Skeletal muscle cell (primary cell): Measurements from ENCODE around the gene DRD2.

Experiments
- DNase-seq: peaks from one replicate; pipeline ENCODE4 v3.0.0-alpha.2; 2010; ENCODE audit warnings: low read depth
- H3K4me3 ChIP-seq: 2 replicates; pipeline ENCODE4 v1.5.1; 2011; ENCODE audit warnings: low read depth, mild to moderate bottlenecking, control low read depth, low read length, moderate library complexity

The DRD2 gene

DNA sequence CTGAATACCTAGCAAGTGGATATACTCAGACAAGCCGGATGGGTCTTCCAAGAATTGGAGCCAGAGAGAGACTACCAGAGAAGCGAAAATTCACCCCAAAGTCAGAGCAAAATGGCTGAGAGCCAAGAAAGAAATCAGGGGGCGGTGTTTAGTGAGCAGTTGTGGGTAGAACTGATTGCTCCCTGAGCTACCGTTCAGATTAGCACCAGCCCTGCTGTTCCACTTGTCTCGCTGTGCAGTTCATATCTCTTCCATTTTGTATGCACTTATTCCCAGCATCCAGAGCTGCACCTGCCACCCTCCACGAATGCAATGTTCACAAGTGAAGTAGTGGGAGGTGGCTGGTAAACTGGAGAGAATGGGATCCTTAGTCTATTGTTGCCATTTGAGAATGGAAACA is 25.5 kb downstream of the DRD2 start:
- no peak for DNase-seq
- H3K4me3 ChIP-seq, result no peak overlapping the region

DNA sequence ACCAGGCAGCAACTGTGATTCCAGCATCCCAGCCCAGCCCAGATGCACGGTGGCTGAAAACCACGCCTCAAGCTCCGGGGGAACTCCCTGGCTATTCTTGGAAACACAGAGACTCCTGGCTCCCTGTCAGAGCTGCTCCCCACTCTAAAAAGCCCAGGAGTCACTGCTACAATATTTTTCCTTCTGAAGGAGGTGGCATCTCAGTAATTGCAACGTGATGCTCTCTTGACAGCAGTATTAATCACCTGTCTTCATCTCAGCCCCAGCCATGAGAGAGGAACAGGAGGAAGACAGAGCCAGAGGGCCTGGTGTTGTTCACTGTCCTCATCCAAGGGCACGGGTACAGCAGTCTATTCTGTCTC is 26.9 kb downstream of the DRD2 start:
- DNase-seq, result no peak
- no peak overlapping the region for H3K4me3 ChIP-seq

GRCh38 chr11:113447621-113448315 is 27.4 kb downstream of the DRD2 start:
- no peak overlapping the region for H3K4me3 ChIP-seq
- DNase-seq, result no peak

GRCh38 chr11:113446938-113447337 is 28.3 kb downstream of the DRD2 start:
- no peak for DNase-seq

DNA sequence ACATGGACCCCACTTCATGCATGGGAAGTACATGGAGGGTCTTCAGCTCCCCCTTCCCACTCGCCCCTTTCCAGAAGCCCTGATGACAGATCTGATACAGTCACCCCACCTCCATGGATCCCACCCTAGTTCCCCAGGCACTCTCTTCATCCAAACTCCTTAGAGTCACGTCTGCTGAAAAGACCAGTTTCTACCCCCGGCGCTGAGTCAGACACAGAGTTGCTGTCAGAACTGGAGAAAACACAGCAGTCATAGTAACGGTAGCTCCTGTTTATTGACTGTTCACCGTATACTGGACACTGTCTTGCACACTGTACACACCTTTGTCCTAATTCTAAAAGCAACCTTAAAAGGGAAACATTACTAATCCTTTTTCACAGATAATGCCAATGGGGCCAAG is 29.1 kb downstream of the DRD2 start:
- no peak overlapping the region for H3K4me3 ChIP-seq
- DNase-seq, result no peak

More at GRCh38 chr11:113446938-113447337, 28.3 kb downstream of the DRD2 start:
- H3K4me3 ChIP-seq, result no peak overlapping the region

DNA sequence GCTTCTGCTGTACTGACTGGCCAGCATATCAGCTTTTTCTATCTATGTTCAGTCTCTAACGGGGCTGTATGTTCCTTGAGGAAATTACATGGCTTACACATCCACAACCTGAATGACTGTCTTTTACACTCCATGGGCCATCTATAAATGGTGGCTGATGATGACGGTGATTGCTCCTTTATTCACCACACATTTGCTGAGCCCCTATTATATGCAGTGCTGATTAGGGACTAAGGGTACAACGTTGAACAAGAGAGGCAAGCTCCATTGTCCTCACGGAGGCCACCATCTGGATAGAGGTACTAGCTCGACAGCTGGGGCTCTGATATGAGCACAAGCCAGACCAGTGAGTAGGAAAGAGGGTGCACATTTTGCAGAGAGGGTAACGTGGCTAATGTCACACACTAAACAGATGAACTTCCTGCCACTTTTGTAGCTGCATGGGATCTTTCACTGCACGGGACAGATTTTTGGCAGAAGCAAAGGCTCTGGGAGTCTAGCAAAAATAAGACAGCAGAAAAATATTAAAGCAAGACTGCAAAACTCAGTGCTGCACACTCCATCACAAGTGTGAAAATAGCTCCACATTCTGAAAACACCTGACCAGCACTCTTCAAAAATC is 30.6 kb downstream of the DRD2 start:
- DNase-seq, result no peak
- no peak overlapping the region for H3K4me3 ChIP-seq

GRCh38 chr11:113440816-113441215 is 34.4 kb downstream of the DRD2 start:
- no peak for DNase-seq
- no peak overlapping the region for H3K4me3 ChIP-seq

DNA sequence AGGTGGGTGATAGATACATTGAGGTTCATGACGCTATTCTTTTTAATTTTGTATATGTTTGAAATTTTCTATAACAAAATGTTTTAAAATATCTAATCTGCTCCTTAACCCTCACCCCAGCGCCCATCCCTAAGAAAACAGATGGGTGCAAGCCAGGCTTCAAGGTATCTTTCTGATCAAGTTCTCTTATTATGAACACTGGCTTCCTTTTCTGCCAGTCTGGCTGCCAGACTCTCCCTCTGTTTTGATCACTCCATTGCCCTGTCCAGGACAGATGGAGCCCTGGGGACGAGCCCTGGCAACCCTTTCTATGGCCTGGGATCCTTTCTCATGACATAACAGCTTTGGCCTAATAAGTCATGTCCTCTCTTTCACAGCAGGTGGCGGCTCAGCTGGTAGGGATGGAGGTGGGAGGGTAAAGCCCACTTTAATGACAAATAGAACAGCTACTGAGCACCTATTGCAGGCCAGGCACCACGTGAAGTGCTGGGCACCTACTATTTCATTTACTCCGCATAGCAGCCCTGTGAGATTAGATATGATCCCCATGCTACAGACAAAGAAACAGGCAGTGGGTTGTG is 38.4 kb downstream of the DRD2 start:
- no peak overlapping the region for H3K4me3 ChIP-seq
- DNase-seq, result no peak

DNA sequence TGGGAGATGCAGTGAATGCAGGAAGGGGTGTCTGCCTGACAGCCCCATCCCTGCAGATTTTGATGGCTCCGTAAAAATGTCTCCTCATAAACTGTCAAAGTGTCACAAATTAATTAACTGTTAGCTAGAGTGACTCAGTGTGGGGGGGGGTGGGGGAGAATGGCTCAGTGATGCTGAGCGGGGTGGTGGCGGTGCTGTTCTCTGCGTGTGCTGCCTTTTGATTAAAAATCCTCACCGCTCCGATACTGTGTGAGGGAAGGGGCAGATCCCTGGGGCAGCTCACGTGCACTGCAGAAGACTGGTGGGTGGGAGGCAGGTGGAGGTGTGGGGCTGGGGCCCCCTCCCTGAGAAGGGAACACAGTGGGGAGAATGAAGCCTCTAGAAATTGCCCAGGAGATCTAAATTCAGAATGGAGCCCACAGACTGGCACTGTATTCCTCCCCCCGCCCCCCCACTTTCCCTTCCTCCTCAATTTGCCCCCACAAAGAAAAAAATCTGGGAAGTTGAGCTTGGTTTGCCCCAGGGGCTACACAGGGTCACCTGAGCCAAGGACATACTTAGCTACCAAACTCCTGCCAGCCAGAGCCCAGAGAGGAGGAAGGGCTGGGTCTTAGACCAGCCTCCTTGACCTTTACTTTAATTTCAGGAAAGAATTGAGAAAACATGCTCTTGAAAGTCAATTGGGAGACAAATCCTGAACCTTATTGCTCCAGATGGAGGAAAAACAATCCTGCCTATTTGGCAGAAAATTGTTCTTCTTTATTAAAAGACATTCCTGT is 39.8 kb downstream of the DRD2 start:
- no peak overlapping the region for H3K4me3 ChIP-seq
- no peak for DNase-seq

DNA sequence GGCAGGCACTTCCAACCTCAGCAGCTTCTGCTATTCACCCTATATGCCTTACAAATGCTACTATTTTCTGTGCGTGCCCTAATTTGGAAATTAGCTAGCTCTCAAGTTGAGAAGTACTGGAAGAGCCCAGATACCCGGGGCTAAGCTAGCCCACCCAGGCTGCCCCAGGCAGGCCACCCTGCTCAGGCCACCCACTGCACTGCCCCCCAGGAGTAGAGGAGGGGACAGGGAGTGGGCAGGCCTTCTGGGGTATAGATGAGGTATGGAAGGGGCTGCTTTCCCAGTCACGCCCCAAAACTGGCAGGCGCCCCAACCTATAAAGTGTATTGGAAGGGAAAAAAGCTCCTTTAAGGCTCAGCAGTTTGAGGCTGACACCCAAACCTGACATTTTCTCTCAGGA is 43.5 kb downstream of the DRD2 start:
- H3K4me3 ChIP-seq, result no peak overlapping the region
- DNase-seq, result no peak

DNA sequence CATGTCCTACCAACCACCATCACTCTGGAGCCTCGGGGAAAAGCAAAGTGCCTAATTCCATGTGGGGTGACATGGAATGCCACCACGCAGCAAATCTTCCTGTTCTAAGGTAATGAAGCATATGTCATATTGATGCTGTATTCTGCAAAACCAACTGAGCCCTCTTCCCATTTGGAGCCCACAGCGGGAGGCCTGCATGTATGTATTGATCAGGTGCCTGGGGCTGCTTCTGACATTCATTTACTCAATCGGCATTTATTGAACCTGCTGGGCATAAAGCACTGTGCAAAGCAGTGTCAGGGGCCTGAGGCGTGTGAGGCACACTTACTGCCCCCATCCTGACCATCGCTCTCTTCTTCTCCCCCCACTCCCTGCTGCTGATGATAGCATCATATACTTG is 48.5 kb downstream of the DRD2 start:
- DNase-seq, result no peak
- no peak overlapping the region for H3K4me3 ChIP-seq

DNA sequence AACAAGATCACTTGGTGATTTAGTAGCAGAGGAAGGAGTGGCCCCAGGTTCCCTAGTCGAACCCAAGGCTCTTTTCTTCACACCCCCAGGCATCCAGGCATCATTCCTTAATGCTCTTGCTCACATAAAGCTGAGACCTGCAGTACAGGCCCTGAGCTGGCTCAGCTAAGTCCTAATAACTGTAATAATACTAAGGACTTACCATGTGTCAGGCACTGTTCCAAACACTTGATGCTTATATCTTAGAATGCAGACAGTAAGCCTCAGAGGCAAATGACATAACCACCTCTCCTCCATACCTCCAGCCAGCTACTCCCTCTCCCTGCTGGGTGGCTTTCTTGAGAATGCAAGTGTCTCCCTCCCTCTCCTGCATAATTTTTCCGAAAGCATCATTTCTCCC is 54.4 kb downstream of the DRD2 start:
- no peak for DNase-seq
- H3K4me3 ChIP-seq, result no peak overlapping the region

DNA sequence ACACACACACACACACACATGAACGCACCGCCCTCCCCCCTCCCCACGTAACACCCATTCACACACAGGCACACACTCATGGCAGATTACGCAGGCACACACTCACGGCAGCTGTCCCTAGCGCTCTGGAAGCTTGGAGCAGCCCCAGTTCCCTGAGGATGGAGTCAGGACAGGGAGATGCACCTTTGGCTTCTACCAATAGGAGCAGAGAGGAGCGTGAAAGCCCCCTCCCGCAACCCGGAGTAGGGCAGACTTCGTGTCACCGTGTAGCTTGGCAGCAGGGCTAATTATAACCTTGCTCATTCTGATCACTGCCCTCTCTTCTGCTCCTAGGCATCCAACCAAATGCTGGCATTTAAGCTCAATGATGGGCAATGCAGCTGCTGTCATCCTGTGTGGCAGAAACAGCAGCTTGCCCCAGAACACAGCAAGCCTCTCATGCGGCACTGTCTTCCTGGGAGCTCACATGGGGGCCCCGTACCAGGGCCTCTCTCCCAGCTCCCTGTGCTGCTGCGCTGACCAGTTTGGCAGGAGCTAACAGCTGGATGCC is 55.7 kb downstream of the DRD2 start:
- no peak for DNase-seq
- H3K4me3 ChIP-seq, result no peak overlapping the region

- H3K4me3 ChIP-seq, result no peak overlapping the region
- DNase-seq, result no peak
These were observed 57.8 kb downstream of the DRD2 start for GRCh38 chr11:113417428-113417827.

DNA sequence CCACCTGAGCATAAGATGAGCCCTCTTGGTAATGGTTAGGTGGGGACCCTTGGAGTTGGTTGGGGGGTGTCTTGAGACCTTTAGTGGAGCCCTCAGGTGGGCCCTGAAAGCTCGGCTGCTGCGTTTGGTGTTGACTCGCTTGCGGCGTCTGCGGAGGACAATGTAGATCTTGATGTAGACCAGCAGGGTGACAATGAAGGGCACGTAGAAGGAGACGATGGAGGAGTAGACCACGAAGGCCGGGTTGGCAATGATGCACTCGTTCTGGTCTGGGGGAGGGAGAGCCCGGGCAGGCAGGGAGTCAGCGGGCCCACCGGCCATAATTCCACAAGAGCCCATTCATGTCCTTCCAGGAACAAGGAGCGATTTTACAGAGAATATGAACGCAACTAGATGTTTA is 59.9 kb downstream of the DRD2 start:
- H3K4me3 ChIP-seq, result no peak overlapping the region
- DNase-seq, result no peak

DNA sequence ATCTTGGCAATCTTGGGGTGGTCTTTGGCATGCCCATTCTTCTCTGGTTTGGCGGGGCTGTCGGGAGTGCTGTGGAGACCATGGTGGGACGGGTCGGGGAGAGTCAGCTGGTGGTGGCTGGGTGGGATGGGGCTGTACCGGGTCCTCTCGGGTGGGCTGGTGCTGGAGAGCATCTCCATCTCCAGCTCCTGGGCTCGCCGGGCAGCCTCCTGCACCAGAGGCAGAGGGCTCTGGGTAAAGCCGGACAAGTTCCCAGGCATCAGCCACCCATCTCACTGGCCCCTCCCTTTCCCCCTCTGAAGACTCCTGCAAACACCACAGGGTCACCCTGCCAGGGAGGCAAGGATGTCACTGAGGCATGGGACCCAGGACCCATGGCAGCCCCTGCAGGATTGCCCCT is 62.5 kb downstream of the DRD2 start:
- DNase-seq, result no peak
- no peak overlapping the region for H3K4me3 ChIP-seq

DNA sequence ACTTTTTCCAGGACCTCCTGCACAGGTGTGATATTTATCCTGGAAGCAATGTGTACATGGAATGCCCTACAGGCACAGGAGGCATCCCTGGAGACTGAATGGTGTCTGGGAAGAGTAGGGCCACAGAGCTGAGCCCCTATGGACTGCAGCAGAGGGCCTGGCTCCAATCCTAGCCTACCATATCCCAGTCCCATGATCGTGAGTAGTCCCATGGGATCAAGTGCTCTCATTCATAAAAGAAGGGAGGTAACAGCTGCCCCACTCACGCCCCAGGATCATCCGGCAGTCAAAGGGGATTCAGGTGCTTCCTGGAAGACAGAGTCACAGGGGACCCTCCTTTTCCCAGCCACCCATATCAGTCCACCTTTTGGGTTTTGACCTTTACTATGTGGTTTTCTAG is 63.7 kb downstream of the DRD2 start:
- H3K4me3 ChIP-seq, result no peak overlapping the region
- DNase-seq, result no peak

- no peak overlapping the region for H3K4me3 ChIP-seq
- DNase-seq, result no peak
These were observed 64.6 kb downstream of the DRD2 start for GRCh38 chr11:113410414-113411135.

DNA sequence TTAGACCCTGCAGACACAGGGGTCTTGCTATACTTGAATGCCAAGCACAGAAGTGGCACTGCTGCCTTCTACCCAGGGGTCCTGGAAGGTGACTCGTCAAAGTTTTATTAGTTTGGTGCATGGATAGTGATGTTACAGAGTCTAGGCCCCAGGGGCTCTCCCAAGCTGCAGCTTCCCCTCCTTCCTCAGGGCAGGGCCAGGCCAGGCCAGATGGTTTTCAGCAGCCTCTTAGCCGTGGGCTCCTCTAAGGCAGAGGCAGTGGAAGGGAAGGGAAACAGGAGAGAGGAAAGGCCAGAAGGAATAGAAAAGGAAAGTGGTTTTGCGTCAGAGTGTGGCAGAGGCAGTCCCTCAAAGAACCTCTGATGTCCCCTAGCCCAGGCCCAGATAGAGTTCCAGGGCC is 65.7 kb downstream of the DRD2 start:
- no peak overlapping the region for H3K4me3 ChIP-seq
- no peak for DNase-seq

- no peak overlapping the region for H3K4me3 ChIP-seq
These were observed 66.3 kb downstream of the DRD2 start for GRCh38 chr11:113408887-113409286.

More at GRCh38 chr11:113408887-113409286, 66.3 kb downstream of the DRD2 start:
- no peak for DNase-seq
